Breast epithelium (tissue), 3 donors: ENCODE measurements around the gene IL1RAP.

Experiments used
- CTCF ChIP-seq, 3 donors: fragments of 450-650 bp; IDR thresholded peaks; one replicate each; pipeline ENCODE4 v1.5.1; 2016 to 2017; ENCODE audit warnings: antibody characterized with exemption in 3 of 3, mild to moderate bottlenecking in 3 of 3, moderate library complexity in 3 of 3
- POLR2AphosphoS5 ChIP-seq, 3 donors: sonication (generic); formaldehyde crosslinking; IDR thresholded peaks; one replicate each; pipeline ENCODE4 v1.6.1; 2017; ENCODE audit warnings: antibody characterized with exemption in 3 of 3

- TF ChIP-seq CTCF (IDR thresholded peaks at IDR 0.05) (no peak), POLR2AphosphoS5 (IDR thresholded peaks at IDR 0.05) (no peak)
These were observed 100.6 kb downstream of the IL1RAP start for GRCh38 chr3:190614226-190615059.
